Stimulated activated CD4-positive, alpha-beta T cell treated with anti-CD3 and anti-CD28 coated beads, Interleukin-1b, Interleukin-23, amount 100 ng/mL, for 4 hours (primary cell): ENCODE results near the gene ATP6V0D1.

Experiments used
- DNase-seq, 2 donors: peaks; one replicate each; pipeline ENCODE4 v3.0.0-alpha.2; 2020; ENCODE audit warnings: low read depth in 2 of 2

Gene ATP6V0D1

DNA sequence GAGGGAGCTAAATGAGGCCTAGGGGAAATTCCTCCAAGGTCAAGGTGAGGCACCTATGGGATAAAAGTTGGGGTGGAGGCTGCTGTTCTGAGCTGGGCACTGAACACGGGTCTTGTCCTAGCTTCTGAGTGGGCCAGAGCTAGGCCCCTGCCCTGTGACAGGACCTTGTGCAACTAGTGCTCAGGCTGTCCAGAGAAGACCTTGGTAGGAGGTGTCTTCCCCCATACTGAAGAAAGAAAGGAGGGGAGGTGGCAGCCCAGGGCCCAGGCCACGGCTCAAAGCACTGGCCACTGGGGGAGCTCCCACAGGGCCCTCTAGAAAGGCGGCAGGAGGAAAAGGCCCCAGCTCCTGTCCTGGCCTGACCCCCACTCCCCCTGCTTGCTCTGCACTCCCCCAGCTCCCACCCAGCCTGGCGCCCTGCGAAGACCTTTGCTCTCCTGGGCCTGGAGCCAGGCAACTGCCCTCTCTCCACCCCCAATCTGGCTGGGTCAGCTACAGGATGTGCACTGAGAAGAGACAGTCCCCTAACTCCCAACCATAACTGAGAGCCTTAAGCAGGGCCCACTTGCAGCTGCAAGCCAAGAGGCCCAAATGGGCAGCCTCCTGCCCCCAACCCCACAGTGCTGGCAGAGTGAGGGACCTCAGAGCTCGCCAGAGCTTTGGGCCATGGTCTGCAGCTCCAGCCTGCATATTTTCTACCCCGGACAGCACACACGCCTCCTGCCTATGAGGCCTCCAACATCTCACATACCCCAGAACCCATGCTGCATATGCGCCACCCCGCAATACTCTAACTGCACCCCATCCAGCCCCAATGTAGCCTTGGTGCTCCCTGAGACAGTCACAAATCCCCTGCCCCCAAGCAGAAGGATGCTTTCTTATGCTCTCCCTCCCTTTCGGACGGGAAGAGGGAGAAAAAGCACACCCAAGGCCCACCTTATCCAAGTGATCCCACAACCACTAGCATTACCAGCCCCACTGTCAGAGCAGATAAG lies 34.7 kb downstream of the ATP6V0D1 start:
- no peak for DNase-seq

DNA sequence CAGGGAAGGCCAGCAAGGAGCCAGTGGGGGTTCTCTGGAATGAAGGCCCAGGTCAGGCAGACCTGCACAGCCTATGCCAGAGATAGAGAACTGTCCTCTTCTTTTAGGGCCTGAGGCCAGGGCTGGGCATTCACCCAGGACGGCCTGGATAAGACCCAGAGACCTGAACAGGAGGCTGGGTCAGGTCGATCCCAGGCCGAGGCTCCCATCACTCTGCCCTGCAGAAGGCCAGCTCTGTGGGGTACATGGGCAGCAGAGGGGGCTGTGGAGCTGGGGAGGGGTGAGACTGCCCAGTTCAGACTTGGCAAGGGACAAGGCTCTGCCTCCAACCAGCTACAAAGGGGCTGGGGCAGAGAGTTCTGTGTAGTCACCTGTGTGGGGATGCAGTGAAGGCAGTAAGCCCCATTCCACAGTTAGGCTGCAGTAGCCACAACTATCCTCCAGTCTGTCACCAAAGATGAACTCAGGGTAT lies 35.5 kb downstream of the ATP6V0D1 start:
- no peak for DNase-seq

GRCh38 chr16:67445126-67445426 lies 35.9 kb downstream of the ATP6V0D1 start:
- no peak for DNase-seq

DNA sequence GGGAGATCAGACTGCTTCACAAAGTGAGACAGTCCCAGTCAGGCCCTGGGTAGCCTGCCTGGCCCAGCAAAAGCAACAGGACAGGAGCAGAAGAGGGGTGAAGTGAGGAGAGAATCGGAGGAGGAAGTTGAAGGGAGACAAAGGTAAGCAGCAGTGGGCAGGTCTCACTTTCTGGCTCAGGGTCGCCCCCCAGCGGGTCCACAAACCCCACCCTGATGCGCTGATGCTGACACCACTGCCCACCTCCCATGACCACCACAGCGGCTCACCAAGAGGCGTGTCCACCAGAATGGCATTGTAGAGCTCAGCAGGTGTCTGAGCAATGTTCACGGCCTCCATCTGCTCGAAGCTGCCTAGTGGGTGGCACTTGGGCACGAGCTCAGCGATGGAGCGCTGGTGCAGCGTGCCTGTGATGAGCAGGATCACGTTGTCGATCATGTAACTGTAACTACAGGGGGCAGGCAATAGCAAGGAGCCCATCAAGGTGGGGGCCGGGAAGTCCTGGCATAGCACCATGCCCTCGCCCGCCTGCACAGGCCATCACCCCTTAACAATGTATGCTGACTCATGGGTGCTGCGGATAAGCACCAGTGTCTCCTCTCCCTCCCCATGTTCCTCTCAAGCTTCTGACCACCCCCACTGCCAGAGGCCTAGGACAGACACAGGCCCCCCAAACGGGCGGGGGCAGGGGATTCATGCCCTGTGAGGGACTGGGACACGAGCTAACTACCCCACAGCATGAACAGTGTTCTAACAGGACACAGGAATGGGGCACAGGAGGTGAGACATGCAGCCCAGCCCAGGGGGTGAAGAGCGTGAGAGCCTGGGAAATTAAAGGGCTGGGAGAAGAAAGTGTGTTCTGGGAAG lies 36.5 kb downstream of the ATP6V0D1 start:
- DNase-seq = no peak

- DNase-seq = no peak
These were observed 37.7 kb downstream of the ATP6V0D1 start for GRCh38 chr16:67443265-67443664.

- no peak for DNase-seq
These were observed 38.2 kb downstream of the ATP6V0D1 start for GRCh38 chr16:67442581-67443255.

- DNase-seq = no peak
These were observed 39.0 kb downstream of the ATP6V0D1 start for GRCh38 chr16:67441907-67442306.

GRCh38 chr16:67441271-67441753 lies 39.6 kb downstream of the ATP6V0D1 start:
- no peak for DNase-seq

DNA sequence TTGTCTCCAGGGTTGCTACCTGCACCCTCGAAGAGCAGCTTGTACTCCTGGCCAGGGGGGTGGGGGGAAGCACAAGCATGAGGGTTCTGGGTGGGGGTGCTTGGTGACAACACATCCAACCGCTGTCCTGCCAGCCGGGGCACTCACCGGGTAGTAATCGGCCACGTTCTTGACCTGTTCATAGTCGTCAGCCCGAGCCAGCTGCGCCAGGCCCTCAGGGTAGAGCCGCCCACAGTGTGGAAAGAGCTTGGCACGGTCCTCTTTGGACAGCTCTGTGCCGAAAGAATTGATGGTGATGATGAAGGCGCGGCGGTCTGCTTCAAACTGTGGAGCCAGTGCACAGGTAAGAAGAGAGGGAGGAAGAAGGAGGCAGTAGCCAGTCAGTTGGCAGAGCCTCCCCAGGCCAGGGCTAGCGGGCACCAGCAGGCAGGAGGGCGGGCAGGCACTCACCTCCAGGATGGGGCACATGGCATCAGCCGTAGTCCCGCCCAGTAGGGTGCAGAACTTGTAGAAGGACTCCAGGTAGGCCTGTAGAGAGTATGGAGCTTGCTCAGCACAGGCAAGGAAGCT lies 42.0 kb downstream of the ATP6V0D1 start:
- no peak for DNase-seq

- no peak for DNase-seq
These were observed 42.7 kb downstream of the ATP6V0D1 start for GRCh38 chr16:67438098-67438791.

DNA sequence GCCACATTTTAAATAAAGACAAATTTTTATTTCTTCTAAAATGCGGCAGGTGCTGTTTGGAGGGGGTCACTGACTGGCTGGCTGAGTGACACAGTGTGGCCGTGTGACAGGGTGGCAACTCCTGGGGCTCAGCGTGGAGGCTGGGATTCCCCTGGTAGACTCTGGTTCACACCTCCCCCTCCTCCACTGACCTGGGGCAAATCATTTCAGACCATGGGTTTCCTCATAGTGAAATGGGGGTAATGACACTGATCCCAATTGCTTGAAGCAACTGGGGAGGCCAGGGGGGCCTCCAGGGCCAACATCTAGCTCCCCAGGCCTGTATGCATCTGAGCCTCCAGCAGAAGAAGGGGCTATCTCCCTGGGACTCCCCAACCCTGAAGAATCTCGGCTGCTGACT lies 43.4 kb downstream of the ATP6V0D1 start:
- no peak for DNase-seq

DNA sequence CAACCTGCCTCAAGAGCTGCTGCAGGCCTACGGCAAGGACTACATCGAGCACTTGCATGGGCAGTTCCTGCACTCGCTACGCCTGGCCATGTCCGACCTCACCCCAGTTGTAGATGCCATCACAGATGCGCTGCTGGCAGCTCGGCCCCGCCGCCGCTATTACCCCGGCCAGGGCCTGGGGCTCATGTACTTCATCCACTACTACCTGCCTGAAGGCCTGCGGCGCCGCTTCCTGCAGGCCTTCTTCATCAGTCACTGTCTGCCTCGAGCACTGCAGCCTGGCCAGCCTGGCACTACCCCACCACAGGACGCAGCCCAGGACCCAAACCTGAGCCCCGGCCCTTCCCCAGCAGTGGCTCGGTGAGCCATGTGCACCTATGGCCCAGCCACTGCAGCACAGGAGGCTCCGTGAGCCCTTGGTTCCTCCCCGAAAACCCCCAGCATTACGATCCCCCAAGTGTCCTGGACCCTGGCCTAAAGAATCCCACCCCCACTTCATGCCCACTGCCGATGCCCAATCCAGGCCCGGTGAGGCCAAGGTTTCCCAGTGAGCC lies 44.2 kb downstream of the ATP6V0D1 start:
- DNase-seq = no peak

DNA sequence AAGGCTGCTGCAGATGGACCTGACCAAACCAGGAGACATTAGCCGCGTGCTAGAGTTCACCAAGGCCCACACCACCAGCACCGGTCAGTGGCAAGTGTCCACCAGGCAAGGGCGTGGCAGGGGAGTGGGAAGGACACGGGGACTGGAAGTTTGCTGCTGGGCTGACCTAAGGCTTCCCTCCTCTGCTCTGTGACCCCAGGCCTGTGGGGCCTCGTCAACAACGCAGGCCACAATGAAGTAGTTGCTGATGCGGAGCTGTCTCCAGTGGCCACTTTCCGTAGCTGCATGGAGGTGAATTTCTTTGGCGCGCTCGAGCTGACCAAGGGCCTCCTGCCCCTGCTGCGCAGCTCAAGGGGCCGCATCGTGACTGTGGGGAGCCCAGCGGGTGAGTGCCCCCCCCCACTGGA lies 45.2 kb downstream of the ATP6V0D1 start:
- no peak for DNase-seq

DNA sequence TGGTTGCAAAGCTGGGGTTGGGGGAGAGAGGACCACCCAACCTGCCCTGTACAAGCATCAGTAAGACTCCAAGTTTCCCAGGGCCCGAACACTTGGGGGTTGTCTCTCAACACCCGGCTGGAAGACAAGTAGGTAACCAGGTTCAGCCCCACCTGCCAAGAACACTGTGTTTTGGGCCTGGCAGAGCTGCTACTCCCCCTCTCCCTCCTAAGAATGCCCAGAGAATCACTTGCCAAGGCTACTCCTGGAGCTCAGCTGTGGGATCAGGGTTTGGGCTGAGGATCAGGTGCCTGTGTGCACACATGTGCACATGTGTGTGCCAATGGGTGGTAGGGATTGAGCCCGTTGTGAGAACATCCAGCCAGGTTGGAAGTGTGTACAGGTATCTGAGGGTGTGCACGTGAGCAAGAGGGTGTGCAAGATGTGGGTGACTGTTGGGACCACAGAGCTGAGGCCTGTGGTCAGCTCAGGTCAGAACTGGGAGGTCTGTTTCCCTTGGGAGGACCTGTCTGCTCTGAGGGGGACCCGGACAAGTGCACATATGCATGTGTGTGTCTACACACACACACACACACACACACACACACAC lies 47.7 kb downstream of the ATP6V0D1 start:
- no peak for DNase-seq

GRCh38 chr16:67432506-67432890 lies 48.5 kb downstream of the ATP6V0D1 start:
- DNase-seq = no peak

DNA sequence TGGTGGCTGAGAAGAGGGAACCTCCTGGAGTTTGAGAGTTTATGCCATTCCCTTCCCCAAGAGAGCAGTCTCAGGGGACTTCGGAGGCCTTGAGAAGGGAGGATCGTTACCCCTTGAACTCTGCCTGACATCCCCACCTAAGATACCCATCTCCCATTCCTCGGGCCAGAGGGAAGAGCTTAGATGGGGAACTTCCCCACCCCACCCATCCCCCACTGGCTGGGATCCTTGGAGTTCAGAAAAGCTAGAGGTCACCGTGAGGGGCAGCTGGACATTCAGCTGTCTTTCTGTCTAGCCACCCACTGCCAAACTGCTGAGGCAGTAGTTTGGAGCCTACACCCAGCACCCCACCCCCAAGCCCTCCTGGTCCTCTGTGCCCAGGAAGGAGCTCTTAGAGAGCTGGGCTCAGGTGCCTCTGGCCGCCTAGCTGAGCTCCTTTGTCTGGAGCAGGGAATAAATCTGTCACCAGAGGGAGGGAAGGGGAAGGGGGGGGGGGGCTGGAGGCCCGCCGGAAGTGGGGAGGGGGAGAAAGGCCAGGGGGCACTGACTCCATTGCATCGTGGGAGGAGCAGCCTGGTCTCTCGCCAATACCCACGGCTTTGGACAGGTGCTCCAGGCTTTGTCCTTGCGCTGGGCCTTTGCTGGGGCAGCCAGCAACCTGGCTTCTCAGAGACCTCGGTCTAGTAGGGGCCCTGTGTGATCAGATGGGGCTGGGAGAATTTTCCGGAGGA lies 49.0 kb downstream of the ATP6V0D1 start:
- DNase-seq = no peak

DNA sequence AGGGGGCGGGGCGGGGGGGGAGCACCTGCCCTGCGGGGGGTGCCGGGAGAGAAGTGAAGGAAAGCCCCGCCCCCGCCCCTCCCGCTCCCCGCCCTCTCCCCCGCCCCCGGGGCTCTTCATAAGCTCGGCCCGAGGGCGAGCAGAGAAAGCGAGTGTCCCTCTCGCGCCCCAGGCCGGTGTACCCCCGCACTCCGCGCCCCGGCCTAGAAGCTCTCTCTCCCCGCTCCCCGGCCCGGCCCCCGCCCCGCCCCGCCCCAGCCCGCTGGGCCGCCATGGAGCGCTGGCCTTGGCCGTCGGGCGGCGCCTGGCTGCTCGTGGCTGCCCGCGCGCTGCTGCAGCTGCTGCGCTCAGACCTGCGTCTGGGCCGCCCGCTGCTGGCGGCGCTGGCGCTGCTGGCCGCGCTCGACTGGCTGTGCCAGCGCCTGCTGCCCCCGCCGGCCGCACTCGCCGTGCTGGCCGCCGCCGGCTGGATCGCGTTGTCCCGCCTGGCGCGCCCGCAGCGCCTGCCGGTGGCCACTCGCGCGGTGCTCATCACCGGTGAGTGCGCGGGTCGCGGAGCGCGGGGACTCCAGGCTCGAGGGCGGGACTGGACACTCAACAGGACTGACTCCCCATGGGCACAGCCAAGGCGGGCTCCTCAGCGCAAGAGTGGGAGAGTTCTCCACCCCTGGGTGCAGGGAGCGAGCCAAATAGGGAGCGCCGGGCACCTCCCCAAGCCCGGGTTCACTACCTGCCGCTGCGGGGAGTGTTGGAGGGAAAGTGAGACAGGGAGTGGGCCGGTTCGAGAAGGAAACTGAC lies 49.8 kb downstream of the ATP6V0D1 start, which contains the start of gene HSD11B2:
Gene HSD11B2 (plus strand): TSS at position 145 of the 798 bp plus-strand sequence. CDS start 128 bp downstream, at position 273.
- DNase-seq = peak; percentile 20 to 41

- DNase-seq = peak; percentile 17 to 45
These were observed 50.4 kb downstream of the ATP6V0D1 start for GRCh38 chr16:67430504-67430976.
